Measurements from ENCODE around the gene DIAPH3. TPM values are rescaled to one million over a fixed set of nuclear protein-coding genes. Genes with fewer than 3 reads are reported as not detected.
"Not testable (repeated sequence)": the region's sequence is repeated elsewhere in the genome, so short reads cannot be mapped to it uniquely, and the experiment has no call there.

Gene DIAPH3
- total RNA-seq, 2 experiments from 2014 or later = 0.08 to 0.11 TPM

DNA sequence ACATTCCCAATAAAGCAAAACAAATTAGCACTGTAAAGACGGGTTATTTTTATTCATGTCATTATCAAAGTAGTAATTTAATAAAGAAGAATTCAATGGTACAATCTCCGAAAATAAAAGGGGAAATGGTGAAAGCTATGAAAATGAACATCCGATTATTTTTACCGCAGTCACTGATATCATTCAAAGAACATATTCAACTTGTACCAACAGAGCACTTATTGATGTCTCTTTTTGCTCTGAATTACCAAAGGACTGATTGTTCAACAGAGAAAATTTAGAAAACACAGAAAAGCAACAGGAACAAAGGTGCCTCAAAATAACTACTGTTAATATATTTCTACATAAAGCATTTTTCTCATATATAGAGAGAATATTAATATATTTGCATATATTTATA is 119.4 kb downstream of the DIAPH3 start:
- Histone ChIP-seq H3K27me3 (ENCODE audit: control insufficient read depth in 1 of 2, insufficient read depth in 2 of 2, low read length in 2 of 2) (no peaks in the 10 kb centered on the region), H3K9me3 (ENCODE audit: control insufficient read depth in 1 of 2, insufficient read depth in 1 of 2, low read length in 2 of 2) (no peaks in the 10 kb centered on the region), H3K36me3 (ENCODE audit: insufficient read depth, low read length) (no peaks in the 10 kb centered on the region), H3K4me3 (ENCODE audit: low read length) (no peak overlapping the region), H3K4me1 (ENCODE audit: insufficient read depth, low read length) (no peaks in the 10 kb centered on the region), H3K27ac (ENCODE audit: low read depth in 1 of 2, low read length in 2 of 2) (no peak overlapping the region)
- H3K36me3 Mint-ChIP-seq (ENCODE audit: low read depth) = no peaks in the 10 kb centered on the region
- no peak for ATAC-seq (ENCODE audit: poor library complexity)
- TF ChIP-seq, protein P1, sequence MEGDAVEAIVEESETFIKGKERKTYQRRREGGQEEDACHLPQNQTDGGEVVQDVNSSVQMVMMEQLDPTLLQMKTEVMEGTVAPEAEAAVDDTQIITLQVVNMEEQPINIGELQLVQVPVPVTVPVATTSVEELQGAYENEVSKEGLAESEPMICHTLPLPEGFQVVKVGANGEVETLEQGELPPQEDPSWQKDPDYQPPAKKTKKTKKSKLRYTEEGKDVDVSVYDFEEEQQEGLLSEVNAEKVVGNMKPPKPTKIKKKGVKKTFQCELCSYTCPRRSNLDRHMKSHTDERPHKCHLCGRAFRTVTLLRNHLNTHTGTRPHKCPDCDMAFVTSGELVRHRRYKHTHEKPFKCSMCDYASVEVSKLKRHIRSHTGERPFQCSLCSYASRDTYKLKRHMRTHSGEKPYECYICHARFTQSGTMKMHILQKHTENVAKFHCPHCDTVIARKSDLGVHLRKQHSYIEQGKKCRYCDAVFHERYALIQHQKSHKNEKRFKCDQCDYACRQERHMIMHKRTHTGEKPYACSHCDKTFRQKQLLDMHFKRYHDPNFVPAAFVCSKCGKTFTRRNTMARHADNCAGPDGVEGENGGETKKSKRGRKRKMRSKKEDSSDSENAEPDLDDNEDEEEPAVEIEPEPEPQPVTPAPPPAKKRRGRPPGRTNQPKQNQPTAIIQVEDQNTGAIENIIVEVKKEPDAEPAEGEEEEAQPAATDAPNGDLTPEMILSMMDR (IDR thresholded peaks at IDR 0.05) = no peak
- ChIA-PET CTCF (no interaction called here), POLR2A (no interaction called here)
- no peaks in the 10 kb centered on the region for H3K27me3 Mint-ChIP-seq
- H3K27ac Mint-ChIP-seq = no peak overlapping the region
- H3K4me1 Mint-ChIP-seq (ENCODE audit: low read depth) = no peaks in the 10 kb centered on the region
- no peak overlapping the region for H3K4me3 Mint-ChIP-seq
- no peaks in the 10 kb centered on the region for H3K9me3 Mint-ChIP-seq
- no peak for DNase-seq
- intact Hi-C loops (cut with DNase I, micrococcal nuclease) = no loop called here

- Histone ChIP-seq H3K4me3 (ENCODE audit: low read length) (no peak overlapping the region), H3K4me1 (ENCODE audit: insufficient read depth, low read length) (no peaks in the 10 kb centered on the region), H3K27me3 (ENCODE audit: control insufficient read depth in 1 of 2, insufficient read depth in 2 of 2, low read length in 2 of 2) (no peaks in the 10 kb centered on the region), H3K27ac (ENCODE audit: low read depth in 1 of 2, low read length in 2 of 2) (no peak overlapping the region), H3K36me3 (ENCODE audit: insufficient read depth, low read length) (no peaks in the 10 kb centered on the region), H3K9me3 (ENCODE audit: control insufficient read depth in 1 of 2, insufficient read depth in 1 of 2, low read length in 2 of 2) (no peaks in the 10 kb centered on the region)
- H3K27me3 Mint-ChIP-seq = no peaks in the 10 kb centered on the region
- intact Hi-C loops (cut with DNase I, micrococcal nuclease) = no loop called here
- ChIA-PET POLR2A (no interaction called here), CTCF (no interaction called here)
- H3K4me3 Mint-ChIP-seq = no peak overlapping the region
- H3K27ac Mint-ChIP-seq = no peak overlapping the region
- no peaks in the 10 kb centered on the region for H3K36me3 Mint-ChIP-seq (ENCODE audit: low read depth)
- no peaks in the 10 kb centered on the region for H3K4me1 Mint-ChIP-seq (ENCODE audit: low read depth)
- TF ChIP-seq, protein P1 (IDR thresholded peaks at IDR 0.05) = no peak
- ATAC-seq (ENCODE audit: poor library complexity) (no peak), DNase-seq (no peak)
- H3K9me3 Mint-ChIP-seq = no peaks in the 10 kb centered on the region
These were observed 120.5 kb downstream of the DIAPH3 start for GRCh38 chr13:60043262-60043661.

DNA sequence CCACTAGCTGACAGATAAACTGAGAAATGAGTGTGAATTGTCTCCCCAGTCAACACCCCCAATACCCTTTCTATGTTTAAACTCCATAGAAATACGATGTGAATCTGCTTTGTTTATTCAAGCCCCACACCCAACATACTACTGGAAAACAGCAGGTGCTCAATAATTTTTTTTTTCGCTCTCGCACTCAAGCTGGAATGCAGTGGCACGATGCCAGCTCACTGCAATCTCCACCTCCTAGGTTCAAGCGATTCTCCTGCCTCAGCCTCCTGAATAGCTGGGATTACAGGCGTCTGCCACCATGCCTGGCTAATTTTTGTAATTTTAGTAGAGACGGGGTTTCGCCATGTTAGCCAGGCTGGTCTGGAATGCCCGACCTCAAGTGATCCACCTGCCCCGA is 123.1 kb downstream of the DIAPH3 start:
- H3K27me3 ChIP-seq (ENCODE audit: control insufficient read depth in 1 of 2, insufficient read depth in 2 of 2, low read length in 2 of 2); H3K36me3 Mint-ChIP-seq (ENCODE audit: low read depth); H3K4me3 Mint-ChIP-seq; H3K9me3 ChIP-seq (ENCODE audit: control insufficient read depth in 1 of 2, insufficient read depth in 1 of 2, low read length in 2 of 2); H3K27ac Mint-ChIP-seq; H3K9me3 Mint-ChIP-seq; H3K27me3 Mint-ChIP-seq; H3K4me1 ChIP-seq (ENCODE audit: insufficient read depth, low read length); H3K27ac ChIP-seq (ENCODE audit: low read depth in 1 of 2, low read length in 2 of 2); H3K4me1 Mint-ChIP-seq (ENCODE audit: low read depth); DNase-seq; H3K4me3 ChIP-seq (ENCODE audit: low read length); intact Hi-C loops (cut with DNase I, micrococcal nuclease); H3K36me3 ChIP-seq (ENCODE audit: insufficient read depth, low read length); ATAC-seq (ENCODE audit: poor library complexity): not testable (repeated sequence)
- CTCF ChIA-PET = interaction anchor here (0.6 kb wide), 1 partner anchor 759 kb away, joined by 3 read pairs; no protein-coding TSS in a partner anchor
- POLR2A ChIA-PET = interaction anchor here (0.7 kb wide), 1 partner anchor 18 kb away, joined by 3 read pairs; no protein-coding TSS in a partner anchor

DNA sequence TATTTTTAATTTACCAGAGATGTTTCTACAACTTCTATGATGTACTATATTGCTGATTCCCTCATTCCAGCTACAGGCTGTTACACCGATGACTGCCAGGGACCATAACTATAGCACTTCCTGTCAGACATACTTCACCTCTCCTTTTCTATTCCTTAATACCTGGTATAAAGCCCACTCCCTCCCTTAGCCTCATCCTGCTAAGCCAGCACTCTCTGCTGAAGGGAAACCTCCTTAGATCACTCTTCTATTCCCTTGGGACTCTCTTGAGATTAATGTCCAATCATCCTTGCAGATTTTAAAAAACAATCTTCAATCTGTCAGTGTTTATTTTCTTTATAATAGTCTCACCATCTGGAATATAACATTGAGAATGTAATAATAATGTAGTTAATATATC is 127.9 kb downstream of the DIAPH3 start:
- Mint-ChIP-seq H3K9me3 (no peaks in the 10 kb centered on the region), H3K27me3 (no peaks in the 10 kb centered on the region), H3K27ac (no peak overlapping the region), H3K4me3 (no peak overlapping the region), H3K4me1 (ENCODE audit: low read depth) (no peaks in the 10 kb centered on the region), H3K36me3 (ENCODE audit: low read depth) (no peaks in the 10 kb centered on the region)
- Histone ChIP-seq H3K9me3 (ENCODE audit: control insufficient read depth in 1 of 2, insufficient read depth in 1 of 2, low read length in 2 of 2) (no peaks in the 10 kb centered on the region), H3K36me3 (ENCODE audit: insufficient read depth, low read length) (no peaks in the 10 kb centered on the region), H3K4me1 (ENCODE audit: insufficient read depth, low read length) (no peaks in the 10 kb centered on the region), H3K27me3 (ENCODE audit: control insufficient read depth in 1 of 2, insufficient read depth in 2 of 2, low read length in 2 of 2) (no peaks in the 10 kb centered on the region), H3K27ac (ENCODE audit: low read depth in 1 of 2, low read length in 2 of 2) (no peak overlapping the region), H3K4me3 (ENCODE audit: low read length) (no peak overlapping the region)
- POLR2A ChIA-PET = no interaction called here
- intact Hi-C loops (cut with DNase I, micrococcal nuclease) = no loop called here
- TF ChIP-seq, protein P1 (IDR thresholded peaks at IDR 0.05) = no peak
- no peak for ATAC-seq (ENCODE audit: poor library complexity)
- CTCF ChIA-PET = no interaction called here
- no peak for DNase-seq

All from CD4-positive, alpha-beta T cell (primary cell).